ENCODE results near the gene MALSU1.

Gene MALSU1

GRCh38 chr7:23291957-23292560, 7.1 kb upstream of the MALSU1 start:
- no peak overlapping the region for H3K4me3 ChIP-seq (ENCODE audit: severe bottlenecking)
- no peaks in the 10 kb centered on the region for H3K27me3 ChIP-seq (ENCODE audit: insufficient read depth, poor library complexity, severe bottlenecking)
- no peaks in the 10 kb centered on the region for H3K4me1 ChIP-seq (ENCODE audit: insufficient read depth, poor library complexity, severe bottlenecking)
- no peaks in the 10 kb centered on the region for H3K36me3 ChIP-seq (ENCODE audit: low read depth)
- no peak for DNase-seq (ENCODE audit: low spot score)
- H3K27ac ChIP-seq (ENCODE audit: poor library complexity, severe bottlenecking): no peak overlapping the region
- TF ChIP-seq CTCF (IDR thresholded peaks at IDR 0.05; ENCODE audit: poor library complexity, severe bottlenecking): no peak
- ATAC-seq (ENCODE audit: low read depth): no peak
- no peaks in the 10 kb centered on the region for H3K9me3 ChIP-seq (ENCODE audit: severe bottlenecking)

- Histone ChIP-seq H3K36me3 (ENCODE audit: low read depth) (no peaks in the 10 kb centered on the region), H3K9me3 (ENCODE audit: severe bottlenecking) (no peaks in the 10 kb centered on the region), H3K4me1 (ENCODE audit: insufficient read depth, poor library complexity, severe bottlenecking) (no peaks in the 10 kb centered on the region), H3K4me3 (ENCODE audit: severe bottlenecking) (no peak overlapping the region), H3K27me3 (ENCODE audit: insufficient read depth, poor library complexity, severe bottlenecking) (no peaks in the 10 kb centered on the region), H3K27ac (ENCODE audit: poor library complexity, severe bottlenecking) (no peak overlapping the region)
- ATAC-seq (ENCODE audit: low read depth) (no peak), DNase-seq (ENCODE audit: low spot score) (no peak)
- no peak for TF ChIP-seq CTCF (IDR thresholded peaks at IDR 0.05; ENCODE audit: poor library complexity, severe bottlenecking)
These were observed 6.5 kb upstream of the MALSU1 start for GRCh38 chr7:23292623-23293022.

GRCh38 chr7:23293500-23294073, 5.6 kb upstream of the MALSU1 start:
- DNase-seq (ENCODE audit: low spot score) (no peak), ATAC-seq (ENCODE audit: low read depth) (no peak)
- H3K4me1 ChIP-seq (ENCODE audit: insufficient read depth, poor library complexity, severe bottlenecking): peaks cover 6% of the 10 kb centered on the region
- H3K4me3 ChIP-seq (ENCODE audit: severe bottlenecking): no peak overlapping the region
- TF ChIP-seq CTCF (IDR thresholded peaks at IDR 0.05; ENCODE audit: poor library complexity, severe bottlenecking): no peak
- no peaks in the 10 kb centered on the region for H3K36me3 ChIP-seq (ENCODE audit: low read depth)
- no peaks in the 10 kb centered on the region for H3K27me3 ChIP-seq (ENCODE audit: insufficient read depth, poor library complexity, severe bottlenecking)
- H3K27ac ChIP-seq (ENCODE audit: poor library complexity, severe bottlenecking): no peak overlapping the region
- H3K9me3 ChIP-seq (ENCODE audit: severe bottlenecking): no peaks in the 10 kb centered on the region

- Histone ChIP-seq H3K27me3 (ENCODE audit: insufficient read depth, poor library complexity, severe bottlenecking) (no peaks in the 10 kb centered on the region), H3K27ac (ENCODE audit: poor library complexity, severe bottlenecking) (no peak overlapping the region), H3K9me3 (ENCODE audit: severe bottlenecking) (no peaks in the 10 kb centered on the region), H3K36me3 (ENCODE audit: low read depth) (no peaks in the 10 kb centered on the region), H3K4me3 (ENCODE audit: severe bottlenecking) (no peak overlapping the region), H3K4me1 (ENCODE audit: insufficient read depth, poor library complexity, severe bottlenecking) (peaks cover 10% of the 10 kb centered on the region)
- DNase-seq (ENCODE audit: low spot score): no peak
- no peak for TF ChIP-seq CTCF (IDR thresholded peaks at IDR 0.05; ENCODE audit: poor library complexity, severe bottlenecking)
- ATAC-seq (ENCODE audit: low read depth): no peak
These were observed 4.4 kb upstream of the MALSU1 start for GRCh38 chr7:23294549-23295400.

- TF ChIP-seq CTCF (IDR thresholded peaks at IDR 0.05; ENCODE audit: poor library complexity, severe bottlenecking): no peak
- ATAC-seq (ENCODE audit: low read depth): no peak
- DNase-seq (ENCODE audit: low spot score): no peak
- H3K4me3 ChIP-seq (ENCODE audit: severe bottlenecking): no peak overlapping the region
- H3K27ac ChIP-seq (ENCODE audit: poor library complexity, severe bottlenecking): no peak overlapping the region
- H3K9me3 ChIP-seq (ENCODE audit: severe bottlenecking): no peaks in the 10 kb centered on the region
- no peaks in the 10 kb centered on the region for H3K27me3 ChIP-seq (ENCODE audit: insufficient read depth, poor library complexity, severe bottlenecking)
- no peaks in the 10 kb centered on the region for H3K36me3 ChIP-seq (ENCODE audit: low read depth)
- H3K4me1 ChIP-seq (ENCODE audit: insufficient read depth, poor library complexity, severe bottlenecking): peaks cover 10% of the 10 kb centered on the region
These were observed 3.8 kb upstream of the MALSU1 start for GRCh38 chr7:23295401-23295697.
